GM15510 (cell line): Measurements from ENCODE around the gene MS4A1.

ENCODE experiments used
- POLR2A ChIP-seq: IDR thresholded peaks from 3 replicates; pipeline ENCODE4 v1.6.1; 2011; ENCODE audit warnings: borderline replicate concordance; ENCODE audit not compliant: insufficient read length; ENCODE audit errors: extremely low read depth

MS4A1 gene

GRCh38 chr11:60492488-60493009 is 36.9 kb downstream of the MS4A1 start, which contains the start of gene MS4A12:
Gene MS4A12, plus strand, starts transcription at chr11:60492778. Its CDS starts 4,541 bp downstream, at chr11:60497319.
- no peak for TF ChIP-seq POLR2A

- TF ChIP-seq POLR2A: no peak
These were observed 37.8 kb downstream of the MS4A1 start for GRCh38 chr11:60493454-60493853.

- no peak for TF ChIP-seq POLR2A
These were observed 42.8 kb downstream of the MS4A1 start for GRCh38 chr11:60498399-60498798.

- TF ChIP-seq POLR2A: no peak
These were observed 43.2 kb downstream of the MS4A1 start for GRCh38 chr11:60498853-60499252.

- TF ChIP-seq POLR2A: no peak
These were observed 44.7 kb downstream of the MS4A1 start for GRCh38 chr11:60500276-60500910.

GRCh38 chr11:60502221-60502775 is 46.7 kb downstream of the MS4A1 start:
- TF ChIP-seq POLR2A: no peak

GRCh38 chr11:60504219-60504905 is 48.7 kb downstream of the MS4A1 start:
- no peak for TF ChIP-seq POLR2A

GRCh38 chr11:60511393-60511792 is 55.7 kb downstream of the MS4A1 start:
- no peak for TF ChIP-seq POLR2A

GRCh38 chr11:60512651-60513225 is 57.1 kb downstream of the MS4A1 start:
- TF ChIP-seq POLR2A: no peak

GRCh38 chr11:60513496-60514460 is 58.1 kb downstream of the MS4A1 start:
- TF ChIP-seq POLR2A: no peak

- TF ChIP-seq POLR2A: no peak
These were observed 59.7 kb downstream of the MS4A1 start, which contains the start of gene MS4A13 for GRCh38 chr11:60515144-60515855. Gene MS4A13, plus strand, starts transcription at chr11:60515392. Its CDS starts 2,692 bp downstream, at chr11:60518084.
